GM21381 (cell line): Measurements from ENCODE around the gene RBMS1.
"Not testable (repeated sequence)": the region's sequence is repeated elsewhere in the genome, so short reads cannot be mapped to it uniquely, and the experiment has no call there.

ENCODE experiments used
- ATAC-seq: cut with Tn5 transposase; IDR thresholded peaks from one replicate; pipeline ENCODE4 v1.9.1; 2021; ENCODE audit warnings: mild to moderate bottlenecking, moderate library complexity; ENCODE audit not compliant: unreplicated experiment

The RBMS1 gene

DNA sequence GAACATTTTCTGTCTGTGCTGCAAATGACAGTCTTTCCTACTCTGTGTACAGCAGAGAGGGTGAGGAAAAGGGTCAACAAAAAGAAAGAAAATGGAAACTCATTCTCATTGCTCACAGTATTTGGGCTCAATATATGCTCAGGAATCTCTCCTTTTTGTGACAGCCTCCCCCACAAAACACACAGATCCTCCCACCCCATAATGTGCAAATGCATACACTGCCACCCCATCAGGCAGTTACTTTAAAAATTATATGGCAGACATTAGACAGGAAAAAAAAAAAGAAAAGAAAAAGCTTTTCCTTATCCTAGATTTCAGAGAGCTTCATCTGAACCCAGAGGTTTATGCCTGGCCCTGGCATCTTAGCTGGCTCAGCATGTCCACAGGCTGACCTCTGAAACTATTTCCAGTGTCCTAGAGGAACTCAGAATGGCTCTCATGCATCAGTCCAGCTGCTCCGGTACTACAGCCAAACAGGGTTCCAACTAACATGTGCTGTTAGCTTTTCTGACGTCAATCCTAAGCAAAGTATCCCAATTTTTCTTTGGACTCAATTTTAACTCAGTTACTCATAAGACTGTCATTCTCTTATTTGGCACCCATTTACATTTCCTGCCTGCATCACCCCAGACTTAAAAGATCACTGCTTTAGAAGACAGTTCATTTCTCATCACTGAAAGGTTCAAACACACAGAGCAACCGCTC, 105.9 kb downstream of the RBMS1 start:
- no peak for ATAC-seq

DNA sequence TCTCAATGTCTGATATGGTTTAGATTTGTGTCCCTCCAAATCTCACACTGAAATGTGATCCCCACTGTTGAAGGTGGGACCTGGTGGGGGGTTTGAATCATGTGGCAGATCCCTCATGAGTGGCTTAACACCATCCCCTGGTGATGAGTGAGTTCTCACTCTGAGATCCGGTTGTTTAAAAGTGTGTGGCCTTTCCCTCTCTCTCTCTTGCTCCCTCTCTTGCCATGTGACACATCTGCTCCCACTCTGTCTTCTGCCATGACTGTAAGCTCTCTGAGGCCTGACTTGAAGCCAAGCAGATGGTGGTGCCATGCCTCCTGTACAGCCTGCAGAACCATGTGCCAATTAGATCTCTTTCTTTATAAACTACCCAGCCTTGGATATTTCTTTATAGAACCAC, 108.8 kb downstream of the RBMS1 start:
- ATAC-seq: no peak

DNA sequence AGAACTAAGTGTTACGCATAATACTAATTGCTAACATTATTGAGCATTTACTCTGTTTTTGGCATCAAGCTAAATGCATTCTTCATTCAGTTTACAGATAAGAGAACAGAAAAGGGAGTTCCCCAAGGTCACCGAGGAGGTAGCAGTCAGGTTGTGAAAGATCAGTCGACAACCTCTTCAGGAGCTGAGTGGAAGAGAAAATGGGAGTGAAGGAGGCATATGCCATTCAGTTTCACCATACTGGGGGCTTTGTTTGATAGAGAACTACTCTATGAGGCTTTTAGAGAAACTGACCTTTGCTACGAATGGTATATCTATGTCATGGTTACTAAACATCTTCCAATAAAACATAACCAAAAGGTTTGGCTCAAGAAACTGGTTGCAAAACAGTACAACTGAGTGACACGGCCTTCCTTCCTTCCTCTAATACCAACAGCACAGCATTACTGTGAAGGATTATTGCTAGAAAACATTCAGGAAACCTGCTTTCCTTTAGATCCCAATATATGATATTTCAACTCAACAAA, 112.1 kb downstream of the RBMS1 start:
- ATAC-seq: no peak

DNA sequence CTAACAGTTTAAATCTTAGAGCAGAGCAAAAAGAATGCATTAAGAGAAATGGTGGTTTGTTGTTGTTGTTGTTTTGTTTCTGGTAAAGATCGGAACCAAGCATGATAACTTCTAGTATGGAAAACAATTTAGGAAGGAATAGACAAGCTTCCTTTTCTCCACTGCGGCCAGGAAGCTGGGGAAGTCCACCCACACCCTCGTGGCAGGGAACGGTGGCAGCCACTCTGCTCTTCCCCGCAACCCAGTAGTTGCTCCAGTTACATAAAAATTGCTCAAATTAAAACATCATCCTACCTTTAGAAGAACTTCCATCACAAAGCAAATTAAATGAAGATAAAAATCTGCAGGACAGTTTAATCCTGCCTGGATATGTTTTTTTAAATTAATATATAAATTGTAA, 113.0 kb downstream of the RBMS1 start:
- no peak for ATAC-seq

DNA sequence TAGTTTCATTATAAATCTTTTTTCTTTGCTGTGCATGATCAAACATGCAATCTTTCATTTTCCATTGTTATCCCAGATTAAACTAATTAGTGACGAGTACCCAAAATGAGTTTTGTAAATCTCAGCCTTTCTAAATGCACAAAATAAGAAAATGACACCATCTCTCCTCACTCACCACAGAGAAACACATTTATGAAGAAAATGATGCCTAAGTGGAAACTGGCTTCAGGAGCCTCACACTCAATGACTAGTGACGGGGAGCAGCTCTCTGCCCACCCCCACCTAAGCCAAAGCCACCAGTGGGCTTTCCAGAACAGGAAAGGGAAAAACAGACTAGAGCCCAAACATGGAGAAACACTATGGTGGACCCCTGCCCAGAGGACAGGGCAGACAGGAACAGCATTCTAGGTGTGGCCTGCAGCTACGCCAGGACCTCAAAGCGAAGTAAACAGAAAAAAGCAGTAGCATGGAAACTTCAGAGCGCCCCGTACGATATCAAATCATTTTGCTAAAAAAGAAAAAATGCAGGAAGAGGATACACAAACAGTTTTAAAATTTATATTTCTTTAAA, 113.5 kb downstream of the RBMS1 start:
- ATAC-seq: no peak

DNA sequence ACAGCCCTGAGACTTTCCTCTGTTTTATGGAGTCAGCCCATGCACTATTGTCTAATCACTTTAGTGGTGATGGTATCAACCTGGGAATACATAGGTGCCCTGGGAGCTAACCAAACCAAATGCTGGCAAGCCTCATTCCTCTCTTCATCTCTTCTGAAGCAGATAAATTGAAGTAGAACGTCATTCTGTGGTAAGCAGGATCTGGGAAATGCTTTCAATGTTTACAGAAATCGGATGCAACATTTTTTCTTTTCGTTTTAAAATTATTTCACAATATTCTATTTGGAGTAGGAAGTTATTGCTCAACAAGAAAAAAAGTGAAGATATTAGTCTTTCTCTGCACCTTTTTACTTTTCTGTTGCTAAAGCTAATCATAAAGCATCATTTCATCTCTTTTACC, 114.2 kb downstream of the RBMS1 start:
- ATAC-seq: no peak

DNA sequence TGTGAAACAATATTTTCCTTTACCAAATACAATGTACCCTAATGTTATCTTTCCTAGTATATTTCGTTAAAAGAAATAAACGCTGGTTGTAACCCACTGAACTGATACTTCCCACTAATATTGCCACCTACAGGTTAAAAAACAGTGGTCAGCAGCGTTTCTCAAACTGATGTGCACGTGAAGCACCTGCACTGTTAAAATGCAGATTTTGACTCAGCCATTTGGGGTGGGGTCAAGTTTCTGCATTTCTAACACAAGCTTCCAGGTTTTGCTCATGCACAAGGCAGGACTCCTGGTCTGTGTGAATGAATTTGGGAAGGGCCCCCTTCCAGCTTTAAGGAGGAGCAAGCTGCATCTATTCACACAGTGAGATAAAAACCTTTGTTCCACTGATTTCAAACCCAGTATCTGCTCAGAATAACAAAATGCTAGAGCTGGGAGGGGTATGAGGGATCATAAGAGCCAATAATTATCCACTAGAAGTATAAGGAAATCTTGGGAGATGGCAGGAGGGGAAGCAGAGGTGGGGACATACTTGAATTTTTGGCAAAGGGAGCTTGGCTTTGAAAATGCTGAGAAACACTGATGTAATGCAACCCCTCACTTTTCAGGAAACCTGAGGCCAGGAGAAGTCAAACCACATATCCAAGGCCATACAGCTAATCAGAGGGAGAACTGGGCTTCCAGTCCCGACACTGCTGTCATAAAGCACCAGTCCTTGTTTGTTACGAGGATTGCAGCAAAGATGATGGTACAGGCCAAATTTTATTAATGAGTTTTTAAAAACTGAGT, 116.2 kb downstream of the RBMS1 start:
- no peak for ATAC-seq

DNA sequence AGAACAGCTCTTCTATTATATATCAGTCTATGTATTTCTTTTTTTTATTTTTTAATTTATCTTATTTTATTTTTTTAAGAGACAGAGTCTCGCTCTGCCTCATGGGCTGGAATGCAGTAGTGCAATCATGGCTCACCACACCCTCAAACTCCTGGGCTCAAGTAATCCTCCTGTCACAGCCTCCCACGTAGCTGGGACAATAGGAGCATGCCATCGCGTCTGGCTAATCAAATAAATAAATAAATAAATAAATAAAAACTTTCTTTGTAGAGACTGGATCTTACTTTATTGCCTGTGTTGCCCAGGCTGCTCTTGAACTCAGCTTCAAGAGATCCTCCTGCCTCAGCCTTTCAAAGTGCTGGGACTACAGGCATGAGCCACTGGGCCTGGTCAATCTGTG, 117.0 kb downstream of the RBMS1 start:
- no peak for ATAC-seq

DNA sequence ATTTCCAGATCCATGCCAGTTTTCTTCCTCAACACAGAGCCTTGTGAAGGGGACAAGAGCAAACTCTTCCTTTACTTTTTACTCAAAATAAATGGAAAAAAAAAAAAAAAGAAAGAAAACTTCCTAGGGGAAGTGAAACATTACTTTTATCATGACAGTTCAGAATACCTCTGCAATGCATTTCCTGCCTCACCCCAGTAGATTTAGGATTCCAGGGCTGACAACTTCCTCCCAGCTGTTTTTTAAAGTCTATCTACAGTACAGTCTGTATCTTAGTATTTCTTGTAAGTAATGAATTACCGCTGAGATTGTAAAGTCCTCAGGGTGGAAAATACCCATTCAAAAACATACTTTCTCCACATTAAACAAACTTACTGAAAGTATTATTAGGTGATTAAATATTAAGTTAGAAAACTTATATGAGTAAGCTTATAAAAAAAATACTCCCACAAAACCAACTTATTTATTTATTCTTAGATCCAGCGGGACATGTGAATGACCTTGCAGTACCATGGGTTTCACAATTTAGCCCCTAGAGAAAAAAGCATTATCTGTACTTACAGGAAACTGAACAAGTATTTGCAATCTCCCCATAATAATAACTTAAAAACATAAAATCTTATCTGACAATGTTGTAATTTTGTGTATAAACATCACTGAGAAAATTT, 117.7 kb downstream of the RBMS1 start:
- no peak for ATAC-seq

DNA sequence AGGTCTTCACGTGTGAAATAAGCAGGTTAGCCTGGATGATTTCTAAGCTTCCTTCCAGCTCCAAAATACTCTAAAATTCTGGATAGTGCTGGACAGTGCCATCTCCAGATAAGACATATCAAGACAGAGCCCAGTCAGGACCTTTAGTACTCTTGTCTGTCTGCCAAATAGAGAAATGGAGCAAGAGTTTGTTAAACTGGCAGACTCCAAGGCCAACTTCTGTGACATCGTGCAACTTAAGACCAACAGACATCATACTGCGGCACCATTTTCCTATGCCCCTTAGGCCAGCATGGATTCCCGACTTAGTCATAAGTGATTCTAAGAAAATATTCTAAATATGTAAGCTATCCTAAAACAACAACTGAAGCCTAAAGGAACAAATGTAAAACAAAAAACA, 118.6 kb downstream of the RBMS1 start:
- no peak for ATAC-seq

DNA sequence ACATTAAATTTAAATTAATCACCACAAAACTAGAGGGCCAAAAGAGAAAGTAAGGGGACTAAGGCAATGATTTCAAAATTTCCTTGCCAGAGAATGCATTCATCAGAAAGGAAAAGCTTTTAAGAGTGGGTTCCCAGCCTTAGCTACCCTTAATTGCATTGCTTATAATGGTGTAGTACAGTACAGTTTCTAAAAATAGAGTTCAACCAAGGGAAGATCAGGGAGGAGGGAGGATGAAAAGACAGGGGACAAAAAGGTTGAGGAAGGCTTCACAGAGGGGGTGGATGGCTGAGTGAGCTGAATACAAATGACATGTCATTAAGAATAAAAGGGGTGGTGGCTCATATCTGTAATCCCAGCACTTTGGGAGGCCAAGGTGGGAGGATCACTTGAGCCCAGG, 119.9 kb downstream of the RBMS1 start:
- no peak for ATAC-seq

DNA sequence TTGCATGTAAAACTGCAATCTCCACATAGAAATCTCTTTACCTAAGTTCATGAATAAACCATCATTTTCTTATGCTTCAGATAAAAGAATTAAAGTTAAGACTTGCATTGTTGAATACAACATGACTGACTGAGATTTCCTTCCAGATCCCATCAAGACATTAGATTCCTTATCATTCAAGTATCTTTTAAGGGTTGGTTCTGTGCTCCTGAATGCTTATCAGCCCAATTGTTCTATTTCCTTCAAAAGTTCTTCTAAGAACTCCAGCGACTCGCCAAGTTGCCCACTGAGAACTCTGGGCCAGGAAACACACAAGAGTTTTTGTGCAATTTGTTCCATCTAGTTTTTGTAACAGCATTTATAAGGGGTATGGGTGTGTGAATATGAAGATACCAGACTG, 120.3 kb downstream of the RBMS1 start:
- no peak for ATAC-seq

DNA sequence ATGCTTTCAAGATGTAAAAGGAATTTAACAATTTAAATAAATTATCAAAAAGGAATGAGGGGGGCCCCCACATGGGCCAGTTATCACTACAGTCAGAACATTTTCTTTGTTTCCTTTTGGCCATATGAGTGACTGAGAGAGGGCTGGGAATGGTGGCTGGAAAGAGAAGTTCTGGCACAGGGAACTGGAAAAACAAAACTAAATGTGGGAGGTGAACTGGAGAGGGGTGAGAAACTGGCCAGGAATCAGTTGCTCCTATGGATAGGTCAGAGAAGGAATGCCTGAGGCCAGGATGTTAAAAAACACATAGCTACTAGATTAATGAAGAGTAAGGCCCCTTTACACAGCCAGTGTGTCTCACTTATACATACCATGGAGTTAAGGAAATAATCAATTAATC, 121.0 kb downstream of the RBMS1 start:
- ATAC-seq: no peak

DNA sequence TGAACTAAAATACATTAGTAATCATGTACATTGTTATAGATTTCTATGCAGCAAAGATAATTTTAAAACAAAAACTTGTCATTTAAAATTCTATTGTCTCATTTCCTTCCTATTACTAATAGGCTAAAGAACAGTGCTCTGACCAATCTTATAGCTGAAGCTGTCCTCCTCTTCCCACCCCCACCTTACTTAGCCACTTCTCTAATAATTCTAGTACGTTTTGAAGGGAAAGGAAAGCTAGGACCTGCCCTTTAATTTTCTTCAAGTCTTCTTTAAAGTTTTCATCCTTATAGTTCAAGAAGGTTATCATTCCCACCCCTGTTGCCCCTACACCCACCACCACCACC, 121.6 kb downstream of the RBMS1 start:
- ATAC-seq: no peak

DNA sequence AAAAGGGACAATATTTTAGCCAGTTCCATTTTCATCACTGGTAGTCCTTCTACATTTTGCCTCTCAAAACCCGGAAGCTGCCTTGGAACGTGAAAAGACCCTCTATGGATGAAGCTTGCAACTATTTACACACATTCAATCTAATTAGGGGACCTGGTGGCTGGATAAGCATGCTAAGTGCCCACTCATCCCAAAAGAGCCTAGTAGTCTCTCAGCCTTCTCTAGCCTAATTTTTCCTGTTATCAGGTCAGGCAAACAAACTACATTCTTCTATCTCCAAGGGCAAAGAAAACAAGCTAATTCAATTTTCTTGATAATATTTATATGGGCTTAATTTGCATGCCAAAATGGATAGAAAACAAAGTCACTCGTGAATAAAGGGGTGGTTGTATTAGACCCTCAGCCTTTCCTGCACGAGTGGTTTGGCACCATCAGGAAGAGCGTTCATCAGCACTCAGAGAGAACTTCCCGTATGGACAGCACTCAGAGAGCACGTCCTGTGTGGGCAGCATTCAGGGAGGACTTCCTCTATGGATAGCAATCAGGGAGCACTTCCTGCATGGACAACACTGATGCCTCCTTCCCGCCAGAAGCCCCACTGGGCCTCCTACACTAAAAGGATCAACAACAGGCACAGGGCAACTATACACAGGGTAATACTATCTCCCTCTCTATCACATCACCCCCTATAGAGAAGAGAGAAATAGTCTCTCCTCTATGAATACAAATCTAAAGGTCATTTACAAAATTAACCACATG, 122.2 kb downstream of the RBMS1 start:
- no peak for ATAC-seq

DNA sequence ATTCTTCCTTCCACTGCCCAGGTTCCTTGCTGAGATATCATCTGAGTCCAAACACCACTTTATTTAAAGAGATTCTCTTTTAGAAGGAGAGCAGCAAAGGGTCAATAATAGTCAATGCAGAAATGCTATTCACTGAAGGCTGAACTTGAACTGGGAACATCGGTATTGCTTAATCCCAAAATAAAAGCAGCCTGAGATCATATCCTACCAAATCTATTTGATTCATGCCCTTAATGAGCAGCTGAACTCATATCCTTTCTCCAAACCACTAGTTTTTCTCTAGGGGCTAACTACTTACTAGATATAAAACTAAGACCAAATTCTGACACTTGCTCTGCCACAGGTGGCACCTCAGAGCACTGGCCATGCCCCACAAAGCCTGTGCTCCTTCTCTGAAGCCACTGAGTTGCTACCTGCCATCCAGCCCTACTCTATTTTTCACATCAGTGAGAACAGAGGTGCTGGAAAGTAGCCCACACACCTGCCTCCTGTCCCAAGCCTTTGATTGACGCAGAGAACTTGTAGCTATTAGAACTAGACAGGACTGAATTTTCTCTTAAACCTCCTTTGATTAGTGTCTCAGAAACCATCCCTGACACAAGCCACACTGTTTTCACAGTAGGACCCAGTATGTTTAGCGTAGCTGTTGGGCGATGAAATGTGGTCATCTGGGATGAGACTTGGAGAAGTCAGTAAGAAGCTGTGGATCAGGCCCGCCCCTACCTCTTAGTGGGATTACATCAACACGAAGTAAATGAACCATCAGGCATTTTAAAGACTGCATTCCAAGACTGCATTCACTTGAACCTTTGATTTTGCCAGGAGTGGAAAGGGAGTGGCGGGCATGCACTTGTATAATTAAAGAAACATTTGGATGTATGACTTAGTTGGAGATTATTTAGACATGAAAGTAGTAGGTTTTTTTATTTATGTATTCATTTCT, 124.3 kb downstream of the RBMS1 start:
- ATAC-seq: no peak

DNA sequence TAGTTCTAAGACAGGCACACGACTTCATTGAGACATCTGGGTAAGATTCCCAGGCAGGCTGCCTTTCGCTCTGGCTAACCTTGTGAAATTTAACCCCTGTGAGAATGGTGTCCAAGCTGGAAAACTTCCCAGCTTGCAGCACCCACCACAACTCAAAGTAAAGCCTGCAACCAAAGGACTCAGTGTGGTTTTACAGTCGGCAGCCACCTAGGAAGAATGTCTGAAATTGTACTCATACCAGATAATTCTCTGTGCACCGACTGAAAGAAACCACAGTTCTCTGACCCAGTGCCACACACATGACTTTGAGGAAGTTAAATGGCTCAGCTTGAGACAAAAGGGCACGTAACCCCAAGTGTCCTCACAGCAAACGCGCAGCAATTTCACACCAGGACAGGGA, 125.7 kb downstream of the RBMS1 start:
- peak; percentile 76 for ATAC-seq

DNA sequence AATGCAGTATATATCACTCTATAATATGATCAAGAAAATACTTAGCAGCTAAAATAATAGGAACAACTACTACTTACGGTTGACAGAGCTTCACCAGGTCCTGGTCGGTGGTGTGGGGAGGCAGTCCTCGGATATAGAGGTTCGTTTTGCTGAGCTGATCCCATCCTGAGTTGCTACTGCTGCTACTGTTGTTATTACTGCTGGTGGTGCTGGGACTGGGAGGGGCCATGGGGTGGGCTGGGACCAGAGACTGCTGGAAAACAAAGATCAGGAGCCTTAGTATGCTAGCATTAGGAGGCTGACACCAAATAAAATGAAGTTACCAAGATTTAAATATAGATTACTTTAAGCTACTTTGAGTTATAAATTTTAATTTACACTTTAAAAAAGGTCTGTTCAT, 126.5 kb downstream of the RBMS1 start:
- not testable (repeated sequence) for ATAC-seq

DNA sequence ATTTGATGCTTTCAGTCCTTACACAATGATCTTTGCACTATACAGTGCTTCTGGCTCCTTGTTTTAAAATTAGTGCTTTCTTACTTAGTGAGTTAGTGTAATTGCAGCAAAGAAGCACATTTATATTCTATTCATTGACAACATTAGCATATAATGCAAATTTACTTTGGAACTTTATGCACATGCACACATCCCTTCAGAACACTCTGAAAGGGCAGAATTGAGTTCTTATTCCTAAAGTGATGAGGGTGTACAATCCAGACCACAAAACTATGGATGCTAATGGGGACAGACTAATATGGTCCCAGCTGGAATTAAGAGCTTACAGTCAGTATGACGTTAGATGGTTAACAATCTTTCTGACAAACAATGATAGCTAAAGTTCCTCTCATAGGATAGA, 127.1 kb downstream of the RBMS1 start:
- ATAC-seq: no peak
